Measurements from ENCODE around the gene SNX9.

The SNX9 gene

DNA sequence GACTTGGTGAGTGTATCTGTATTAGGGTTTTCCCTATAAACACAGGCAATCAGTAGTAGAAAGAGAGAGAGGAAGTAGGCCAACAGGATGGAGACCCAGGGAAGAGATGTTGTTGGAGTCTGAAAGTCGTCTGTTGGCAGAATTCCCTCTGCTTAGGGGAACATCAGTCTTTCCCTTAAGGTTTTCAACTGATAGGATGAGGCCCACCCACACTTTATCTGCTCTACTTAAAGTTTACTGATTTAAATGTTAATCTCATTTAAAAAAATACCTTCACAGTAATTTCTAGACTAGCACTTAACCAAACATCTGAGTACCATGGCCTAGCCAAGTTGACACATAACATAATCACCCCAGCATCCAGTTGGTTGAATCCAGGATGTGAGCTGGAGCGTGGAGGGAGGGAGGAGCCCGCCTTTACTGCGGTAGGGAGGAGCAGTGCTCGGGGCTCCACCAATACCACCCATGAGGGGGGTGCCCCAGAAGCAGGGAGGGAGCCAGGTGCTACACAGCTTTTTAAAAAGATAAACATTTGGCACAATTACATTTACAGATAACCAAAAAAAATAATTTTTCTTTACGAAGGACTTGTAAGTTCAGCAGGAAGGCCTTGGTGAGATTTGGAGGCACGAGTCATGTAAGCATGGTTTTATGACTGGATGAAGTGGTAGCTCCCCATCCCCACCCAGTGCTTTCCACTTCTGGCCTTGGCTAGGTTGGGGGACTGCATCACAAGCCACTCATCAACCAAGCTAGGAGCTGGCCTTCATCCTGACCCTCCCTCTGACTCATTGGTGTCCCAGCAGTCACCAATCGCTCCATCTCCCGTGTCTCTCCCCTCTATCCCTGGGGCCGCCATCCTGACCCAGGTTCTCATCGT lies 18.4 kb upstream of the SNX9 start:
- no peak for DNase-seq (ENCODE audit: low read depth)

DNA sequence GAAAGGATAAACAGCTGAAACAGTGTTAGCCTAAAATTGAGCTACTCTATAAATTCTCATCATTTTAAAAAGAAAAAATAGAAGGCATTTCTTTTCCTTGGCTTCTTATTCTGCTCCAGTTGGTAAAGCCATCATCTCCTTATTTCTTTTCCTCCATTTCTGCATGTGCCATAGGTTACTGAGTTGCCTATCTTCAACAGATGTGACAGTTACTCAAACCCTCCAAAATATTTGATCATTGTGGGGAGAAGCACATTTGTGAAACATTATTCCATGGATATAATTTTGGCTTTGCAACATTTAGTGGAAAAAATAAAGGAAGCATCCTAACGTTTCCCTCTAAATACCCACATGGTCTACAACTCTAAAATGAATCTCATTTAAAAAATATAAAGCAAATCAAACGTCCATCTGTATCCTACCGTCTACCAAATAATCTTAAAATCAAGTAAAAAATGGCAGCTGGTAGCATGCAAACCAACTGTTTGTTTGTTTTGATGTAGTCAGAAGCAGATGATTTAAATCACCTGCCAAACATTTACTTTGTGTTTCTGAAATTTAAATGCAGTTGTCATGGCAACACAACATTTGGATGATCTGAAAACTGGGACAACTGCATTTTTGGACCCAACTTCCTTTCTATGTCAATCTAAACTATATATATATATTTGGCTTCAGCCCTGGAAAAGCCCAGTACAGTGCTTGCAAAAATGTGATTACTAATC lies 16.8 kb upstream of the SNX9 start:
- DNase-seq (ENCODE audit: low read depth), result no peak

DNA sequence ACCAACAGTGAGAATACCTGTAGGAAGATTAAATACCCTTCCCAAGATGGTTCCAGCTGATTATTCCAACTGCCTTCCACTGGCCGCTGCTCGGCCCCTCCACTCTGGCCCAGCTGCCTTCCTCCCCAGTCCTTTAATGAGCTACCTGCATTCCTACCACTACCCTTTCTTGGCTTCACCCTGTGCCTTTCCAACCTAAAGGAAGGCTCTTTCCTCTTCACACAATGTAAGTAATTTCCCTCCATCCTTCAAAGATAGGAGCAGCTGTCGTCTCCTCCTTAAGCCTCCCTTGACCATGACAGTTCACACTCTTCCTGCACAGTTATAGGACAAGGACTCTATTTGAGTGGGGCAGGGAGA lies 16.2 kb upstream of the SNX9 start:
- no peak for DNase-seq (ENCODE audit: low read depth)

DNA sequence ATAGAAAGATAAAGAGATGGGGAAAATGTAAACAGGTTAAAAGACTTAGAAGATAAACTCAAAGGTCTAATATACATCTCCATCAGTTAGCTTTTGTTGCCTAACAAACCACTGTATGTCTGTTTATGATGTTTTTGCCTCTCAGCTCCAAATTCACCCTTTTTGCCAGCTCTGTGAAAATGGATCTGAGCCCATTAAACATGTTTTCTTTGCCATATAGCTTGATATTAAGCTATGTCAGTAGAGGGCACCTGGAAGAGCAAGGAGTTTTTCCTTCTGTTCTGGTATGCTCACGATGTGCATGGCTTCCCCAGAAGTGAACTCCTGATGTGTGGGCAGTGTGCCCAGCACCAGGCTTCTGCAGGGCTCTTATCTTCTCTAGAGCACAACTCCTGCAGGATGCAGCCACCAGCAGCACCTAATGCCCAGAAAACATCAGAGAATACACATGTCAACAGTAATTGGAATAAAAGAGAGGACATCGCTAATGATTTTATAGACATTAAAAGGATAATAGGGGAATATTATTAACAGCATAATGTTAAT lies 14.6 kb upstream of the SNX9 start:
- no peak for DNase-seq (ENCODE audit: low read depth)

DNA sequence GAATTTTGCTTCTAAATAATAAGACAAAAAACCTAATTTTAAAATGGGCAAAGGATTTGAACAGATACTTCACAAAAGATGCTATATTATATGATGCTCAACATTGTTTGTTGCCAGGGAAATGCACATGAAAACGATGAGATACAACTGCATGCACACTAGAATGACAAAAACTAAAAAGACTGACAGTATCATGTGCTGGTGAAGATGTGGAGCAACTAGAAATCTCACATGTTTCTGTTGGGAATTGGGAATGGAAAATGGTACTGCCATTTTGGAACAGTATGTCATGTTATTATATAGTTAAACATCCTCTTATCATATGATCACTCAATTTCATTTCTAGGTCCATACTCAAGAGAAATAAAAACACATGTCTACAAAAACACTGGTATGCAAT lies 13.4 kb upstream of the SNX9 start:
- DNase-seq (ENCODE audit: low read depth), result no peak

DNA sequence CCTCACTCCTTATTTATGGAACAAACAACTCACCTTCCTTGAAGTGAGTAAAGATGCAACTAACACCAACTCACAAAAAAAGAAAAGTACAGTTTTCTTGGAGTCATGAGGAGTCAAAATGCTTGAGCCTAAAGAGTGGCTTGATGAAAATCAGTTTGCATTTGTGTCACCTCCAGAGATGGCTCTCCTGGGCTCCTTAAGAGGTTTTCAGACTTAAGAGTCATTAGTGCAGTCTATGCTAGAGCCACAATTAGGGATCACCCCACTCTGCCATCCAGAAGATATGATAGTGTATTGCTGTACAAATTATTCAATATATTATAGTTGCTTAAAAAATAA lies 11.9 kb upstream of the SNX9 start:
- no peak for DNase-seq (ENCODE audit: low read depth)

DNA sequence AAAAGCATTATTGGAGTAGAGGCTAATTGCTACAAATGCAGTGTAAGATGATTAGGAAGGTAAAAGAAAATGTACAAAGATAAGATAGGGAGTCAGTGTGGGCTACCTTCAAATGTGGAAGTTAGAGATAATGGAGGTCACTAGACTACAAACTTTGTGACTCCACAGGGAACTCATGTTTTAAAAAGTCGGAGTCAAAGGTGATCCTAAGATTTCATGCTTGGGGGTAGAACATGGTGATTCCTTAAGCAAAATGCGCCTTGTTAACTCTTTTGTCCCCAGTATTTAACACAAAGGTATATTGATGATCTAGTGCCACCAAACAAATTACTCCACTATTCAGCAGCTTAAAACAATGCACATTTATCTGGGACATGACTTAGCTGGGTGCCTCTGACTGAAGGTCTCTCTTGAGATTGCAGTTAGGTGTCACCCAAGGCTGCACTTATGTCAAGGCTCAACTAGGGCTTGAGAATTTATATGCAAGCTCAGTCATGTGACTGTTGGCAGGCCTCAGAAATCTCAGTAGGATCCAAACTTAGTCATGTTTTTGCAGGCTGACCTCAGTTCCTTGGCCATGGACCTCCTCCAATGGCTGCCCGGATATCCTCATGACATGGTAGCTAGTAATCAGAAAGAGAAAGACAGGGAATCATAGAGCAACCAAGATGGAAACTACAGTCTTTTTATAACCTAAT lies 11.4 kb upstream of the SNX9 start:
- no peak for DNase-seq (ENCODE audit: low read depth)

DNA sequence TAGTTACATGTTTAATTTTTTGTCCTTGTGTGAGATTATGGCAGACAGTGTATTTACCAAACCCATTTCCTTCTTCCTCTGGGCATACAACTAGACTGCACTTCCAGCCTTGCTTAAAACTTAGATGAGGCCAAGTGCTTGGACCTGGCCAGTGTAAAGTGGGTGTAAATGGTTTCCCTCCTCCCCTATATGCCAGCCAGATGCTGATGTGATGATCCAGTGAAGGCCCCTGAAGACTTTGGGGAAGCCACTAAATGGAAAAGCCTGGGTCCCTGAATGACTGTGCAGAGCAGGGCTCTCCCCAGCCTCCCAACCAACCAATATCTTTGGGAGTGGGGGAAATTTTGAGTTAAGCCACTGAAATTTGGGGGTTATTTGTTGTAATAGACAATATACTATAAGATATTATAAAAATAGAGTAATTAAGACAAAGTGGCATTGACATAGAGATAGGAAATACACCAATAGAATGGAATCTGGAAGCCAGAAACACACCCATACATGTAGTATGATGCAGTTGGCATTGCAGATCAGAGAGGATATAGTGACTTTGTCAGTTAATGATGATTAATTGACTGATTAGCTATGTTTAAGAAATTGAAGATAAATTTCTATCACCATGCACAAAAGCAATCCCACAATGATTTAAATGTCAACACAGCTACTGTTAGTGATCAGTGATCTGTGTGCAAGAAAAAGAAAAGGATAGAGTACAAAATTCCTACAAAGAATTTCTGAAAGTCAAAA lies 10.4 kb upstream of the SNX9 start:
- no peak for DNase-seq (ENCODE audit: low read depth)

DNA sequence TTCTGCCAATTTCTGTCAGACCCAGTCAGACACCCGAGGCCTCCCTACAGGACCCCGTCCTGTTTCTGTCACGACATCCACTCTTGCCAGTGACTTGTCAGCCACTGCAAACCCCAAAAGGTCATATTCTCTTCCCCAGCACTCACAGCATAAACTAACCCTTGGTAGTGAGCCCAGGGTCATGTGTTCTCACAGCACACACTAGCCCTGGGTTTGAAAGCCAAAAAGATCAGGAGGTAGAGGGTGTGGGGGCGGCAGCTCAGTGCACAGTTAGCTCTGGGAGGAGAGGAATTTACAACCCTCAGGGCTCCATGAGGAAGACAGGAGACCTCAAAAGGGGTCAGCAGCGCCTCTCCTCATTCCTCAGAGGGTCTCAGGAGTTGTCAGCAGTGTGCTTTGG lies 9.9 kb upstream of the SNX9 start:
- no peak for DNase-seq (ENCODE audit: low read depth)

DNA sequence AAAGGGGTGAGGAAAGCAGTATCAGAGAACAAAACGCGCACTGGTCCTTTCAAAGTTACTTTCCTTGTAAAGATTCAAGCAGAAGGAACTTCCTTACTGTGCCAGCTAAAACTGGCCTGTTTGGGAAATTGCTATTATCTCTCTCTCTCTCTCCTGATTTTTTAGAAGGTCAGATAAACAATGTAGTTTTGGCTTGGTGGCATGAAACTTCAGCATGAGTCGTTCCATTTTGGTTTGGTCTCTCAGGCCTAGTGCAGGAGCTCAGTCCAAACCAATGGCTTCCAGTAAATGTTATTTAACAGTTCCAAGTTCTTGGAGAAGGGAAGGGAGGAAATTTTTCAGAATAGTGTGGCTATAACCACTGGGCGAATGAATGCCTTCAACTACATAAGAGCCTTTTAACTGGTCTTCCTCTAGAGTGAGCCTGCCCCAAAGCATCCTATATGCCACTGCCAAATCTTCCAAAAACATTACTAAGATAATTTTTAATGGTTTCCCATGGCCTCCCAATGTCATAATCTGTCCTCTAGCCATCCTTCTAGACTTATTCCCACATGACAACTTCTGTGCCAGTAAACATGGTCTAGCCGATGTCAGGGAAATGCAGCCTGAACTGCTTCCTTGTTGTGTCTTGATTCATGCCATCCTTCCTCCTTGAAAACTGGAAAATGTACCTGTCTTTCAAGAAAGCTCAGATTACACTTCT lies 9.1 kb upstream of the SNX9 start:
- peak; percentile 31 for DNase-seq (ENCODE audit: low read depth)

DNA sequence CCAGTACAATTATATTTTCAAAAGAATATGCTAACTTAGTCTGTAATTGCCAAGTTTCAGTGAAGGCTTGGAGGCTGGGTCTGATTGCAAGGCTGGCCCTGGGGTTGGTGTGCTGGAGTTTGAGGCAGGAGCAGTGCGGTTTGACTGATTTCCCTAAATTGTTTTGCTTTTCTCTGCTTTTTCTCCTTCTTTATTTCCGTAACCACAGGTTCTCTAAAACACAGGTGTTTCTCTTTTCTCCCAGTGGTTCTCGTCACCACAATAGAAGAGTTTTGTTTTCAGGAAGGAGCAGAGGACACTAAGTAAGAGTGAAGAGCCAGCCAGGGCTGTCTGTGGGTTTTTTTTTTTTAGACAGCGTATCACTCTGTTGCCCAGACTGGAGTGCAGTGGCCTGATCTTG lies 8.2 kb upstream of the SNX9 start:
- DNase-seq (ENCODE audit: low read depth), result no peak

DNA sequence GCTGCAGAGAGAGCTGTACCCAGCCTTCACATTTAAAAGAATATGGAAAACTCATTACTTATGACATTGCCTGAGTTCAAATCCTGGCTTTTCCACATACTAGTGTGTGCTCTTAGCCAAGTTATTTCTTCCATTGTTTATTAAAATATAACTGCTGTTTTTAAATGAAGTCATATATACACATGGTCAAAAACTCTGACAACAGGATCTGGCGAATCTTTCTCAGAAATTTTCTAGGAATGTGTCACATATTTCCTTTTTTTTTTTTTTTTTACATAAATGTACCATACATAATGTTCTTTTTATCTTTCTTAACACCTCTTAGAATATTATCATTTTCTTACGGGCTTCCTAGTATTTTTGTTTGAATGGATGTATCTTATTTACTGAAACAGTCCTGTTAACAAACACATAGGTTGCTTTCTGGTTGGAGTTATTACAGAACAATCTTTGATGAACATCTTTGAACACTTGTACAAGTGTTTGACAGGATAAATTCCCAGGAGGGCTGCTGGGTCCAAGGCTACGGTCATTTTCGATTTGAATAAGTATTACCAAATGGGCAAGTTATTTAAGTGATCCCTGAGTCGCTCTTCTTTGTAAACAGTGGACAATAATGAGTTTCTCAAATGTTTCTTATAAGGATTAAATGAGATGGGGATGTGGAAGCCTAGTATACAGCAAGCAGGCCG lies 1.6 kb upstream of the SNX9 start:
- no peak for DNase-seq (ENCODE audit: low read depth)

DNA sequence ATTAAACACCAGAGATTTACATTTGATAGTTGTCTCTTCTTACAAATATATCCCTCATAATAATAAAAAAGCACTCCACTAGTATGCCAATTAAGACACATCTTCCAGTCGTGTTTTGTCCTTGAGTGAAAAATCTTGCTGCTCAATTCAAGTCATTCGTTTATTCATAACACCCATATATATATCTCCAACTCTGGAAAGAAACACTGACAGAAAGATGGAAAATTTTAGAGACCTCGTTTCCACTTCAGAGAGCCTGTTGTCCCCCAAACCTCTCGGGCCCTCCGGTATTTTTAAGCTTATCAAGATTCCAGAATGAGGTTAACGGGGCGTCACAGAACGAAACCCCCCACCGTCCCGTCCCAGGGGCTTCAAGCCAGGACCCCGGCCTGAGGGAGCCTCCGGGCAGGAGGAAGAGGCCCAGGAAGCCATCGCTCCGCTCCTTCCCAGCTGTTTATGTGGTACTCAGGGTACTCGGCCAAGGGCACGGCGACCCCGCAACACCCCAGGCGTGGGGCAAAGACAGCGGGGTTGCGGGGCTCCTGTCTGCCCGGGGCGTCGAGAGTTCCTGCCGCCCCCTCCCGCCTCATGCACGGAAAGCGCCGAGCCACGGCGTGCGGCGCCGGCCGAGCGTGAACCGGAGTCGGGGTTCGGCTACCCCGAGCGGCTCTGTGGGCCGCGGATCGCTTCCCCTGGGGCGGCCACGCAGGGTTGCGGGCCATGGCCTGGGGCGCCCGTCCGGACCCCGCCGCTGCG lies 623 bp upstream of the SNX9 start:
- DNase-seq (ENCODE audit: low read depth), result no peak

DNA sequence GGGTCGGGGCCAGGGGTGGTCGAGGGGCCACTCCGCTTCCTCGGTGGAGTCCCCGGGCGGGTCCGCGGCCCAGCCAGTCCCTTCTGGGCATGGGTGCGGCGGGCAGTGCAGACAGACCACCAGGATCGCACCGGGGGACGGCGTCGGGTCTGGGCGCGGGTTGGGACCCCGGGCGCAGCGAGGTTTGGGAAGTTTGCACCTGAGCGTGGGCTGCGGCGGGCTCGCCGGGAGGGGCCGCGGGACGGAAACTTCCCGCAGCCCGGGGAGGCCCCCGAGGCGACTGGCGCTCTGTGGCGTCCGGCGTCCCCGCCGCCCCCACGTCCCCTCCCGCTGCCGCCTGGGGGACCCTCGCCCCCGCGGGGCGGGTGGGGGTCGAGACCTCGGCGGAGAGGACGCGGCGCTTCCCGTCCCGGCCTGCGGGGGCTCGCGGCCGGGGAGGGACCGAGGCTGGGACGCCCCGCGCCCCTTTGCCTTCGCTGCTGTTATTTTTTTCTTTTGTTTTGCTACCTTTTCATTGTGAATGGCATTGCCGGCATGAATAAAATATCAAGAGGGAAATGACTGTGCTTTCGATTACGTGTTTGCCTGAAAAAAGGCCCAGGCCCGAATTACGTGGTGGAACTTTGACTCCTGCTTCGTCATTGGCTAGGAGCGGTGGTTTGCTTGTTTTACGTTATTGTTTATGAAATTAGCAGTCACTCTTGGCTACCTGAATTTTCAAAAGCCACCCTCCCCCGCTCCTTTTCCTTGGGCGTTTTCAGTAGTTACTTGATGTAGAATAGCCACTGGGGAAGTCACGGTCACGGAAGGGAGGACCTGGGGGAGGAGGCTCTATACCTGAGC lies 703 bp downstream of the SNX9 start:
- DNase-seq (ENCODE audit: low read depth), result peak; percentile 34

DNA sequence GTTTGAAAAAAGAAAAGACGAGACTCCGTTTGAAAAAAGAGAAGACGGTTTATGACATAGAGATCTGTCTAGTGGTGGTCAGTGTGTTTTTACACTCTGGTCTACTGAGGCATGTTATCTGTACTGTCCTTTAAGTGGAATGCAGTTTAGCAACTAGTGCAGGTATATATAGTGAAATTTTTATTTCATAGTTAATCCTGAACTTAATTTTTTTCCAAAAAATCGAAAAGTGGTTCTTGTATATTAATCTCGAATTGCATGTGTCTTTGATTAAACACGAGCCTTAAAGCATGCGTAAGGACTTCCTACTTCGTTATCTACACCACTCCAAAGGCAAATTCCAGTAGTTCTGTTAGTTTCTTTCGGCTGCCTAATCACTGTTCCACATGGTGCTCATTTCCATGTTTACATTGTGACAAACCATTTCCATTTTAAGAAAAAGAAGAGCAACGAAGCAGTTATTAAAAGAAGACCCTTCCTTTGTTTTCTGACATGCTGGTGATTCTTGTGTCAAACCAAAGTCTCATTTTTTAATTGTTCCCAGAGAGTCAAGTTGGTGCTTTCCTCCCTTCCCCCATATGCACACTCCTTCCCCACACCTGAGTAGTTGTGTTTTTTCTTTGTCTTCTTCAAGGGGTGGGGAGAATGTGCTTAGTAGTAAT lies 2.3 kb downstream of the SNX9 start:
- no peak for DNase-seq (ENCODE audit: low read depth)

DNA sequence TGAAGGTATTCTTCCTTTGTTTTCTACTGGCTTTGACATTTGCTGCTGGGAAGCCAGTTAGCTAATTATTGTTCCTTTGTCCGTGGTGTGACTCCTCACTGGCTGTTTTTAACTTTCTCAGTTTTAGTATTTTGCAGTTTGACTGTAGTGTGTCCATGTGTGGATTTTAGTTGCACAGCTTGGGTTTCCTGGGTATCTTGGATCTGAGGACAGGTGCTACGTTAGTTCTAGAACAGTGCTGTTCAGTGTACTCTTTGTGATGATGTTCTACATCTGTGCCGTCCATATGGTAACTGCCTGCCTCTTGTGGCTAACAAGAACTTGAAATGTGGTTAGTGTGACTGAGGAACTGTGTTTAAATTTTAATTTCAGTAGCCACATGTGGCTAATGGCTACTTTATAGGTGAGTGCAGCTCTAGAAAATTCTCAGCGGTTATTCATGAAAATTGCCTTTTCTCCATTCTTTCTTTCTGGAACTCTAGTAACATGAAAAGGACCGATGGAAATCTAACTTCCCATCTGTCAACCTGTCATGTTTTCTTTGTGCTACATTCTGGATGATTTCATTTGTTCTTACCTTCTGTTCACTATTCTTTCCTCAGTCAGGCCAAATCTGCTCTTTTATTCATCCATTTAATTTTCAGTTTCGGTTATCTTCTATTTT lies 7.4 kb downstream of the SNX9 start:
- DNase-seq (ENCODE audit: low read depth), result no peak

DNA sequence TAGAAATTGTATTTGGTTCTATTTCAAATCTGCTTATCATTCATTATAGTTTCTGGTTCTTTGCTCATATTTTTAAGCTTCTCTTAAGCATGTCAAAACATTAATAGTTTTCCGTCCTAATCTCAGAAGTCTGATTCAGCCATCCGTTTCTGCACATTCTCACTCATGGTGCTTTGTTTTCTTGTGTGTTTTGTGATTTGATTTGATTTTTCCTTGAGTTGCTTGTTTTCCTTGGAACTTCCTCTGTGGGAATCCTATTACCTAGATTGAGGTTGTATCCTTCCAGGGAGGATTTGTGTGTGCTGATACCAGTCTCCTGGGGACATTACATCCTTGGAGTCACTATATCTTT lies 7.9 kb downstream of the SNX9 start:
- no peak for DNase-seq (ENCODE audit: low read depth)

Data from fibroblast of the conjunctiva (primary cell).